Measurements from ENCODE around the gene FBXO42.

FBXO42 gene

GRCh38 chr1:16324456-16324890, 27.8 kb downstream of the FBXO42 start:
- H3K36me3 ChIP-seq: peaks cover 2% of the 10 kb centered on the region; the same call in 1 of the 2 replicates
- TF ChIP-seq, protein P1, sequence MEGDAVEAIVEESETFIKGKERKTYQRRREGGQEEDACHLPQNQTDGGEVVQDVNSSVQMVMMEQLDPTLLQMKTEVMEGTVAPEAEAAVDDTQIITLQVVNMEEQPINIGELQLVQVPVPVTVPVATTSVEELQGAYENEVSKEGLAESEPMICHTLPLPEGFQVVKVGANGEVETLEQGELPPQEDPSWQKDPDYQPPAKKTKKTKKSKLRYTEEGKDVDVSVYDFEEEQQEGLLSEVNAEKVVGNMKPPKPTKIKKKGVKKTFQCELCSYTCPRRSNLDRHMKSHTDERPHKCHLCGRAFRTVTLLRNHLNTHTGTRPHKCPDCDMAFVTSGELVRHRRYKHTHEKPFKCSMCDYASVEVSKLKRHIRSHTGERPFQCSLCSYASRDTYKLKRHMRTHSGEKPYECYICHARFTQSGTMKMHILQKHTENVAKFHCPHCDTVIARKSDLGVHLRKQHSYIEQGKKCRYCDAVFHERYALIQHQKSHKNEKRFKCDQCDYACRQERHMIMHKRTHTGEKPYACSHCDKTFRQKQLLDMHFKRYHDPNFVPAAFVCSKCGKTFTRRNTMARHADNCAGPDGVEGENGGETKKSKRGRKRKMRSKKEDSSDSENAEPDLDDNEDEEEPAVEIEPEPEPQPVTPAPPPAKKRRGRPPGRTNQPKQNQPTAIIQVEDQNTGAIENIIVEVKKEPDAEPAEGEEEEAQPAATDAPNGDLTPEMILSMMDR (IDR thresholded peaks at IDR 0.05; ENCODE audit: low read depth, low read length): no peak
- no peak for DNase-seq

GRCh38 chr1:16321176-16321867, 31.0 kb downstream of the FBXO42 start:
- Histone ChIP-seq H3K27ac (no peak overlapping the region), H3K27me3 (ENCODE audit: insufficient read depth, low read depth, severe bottlenecking) (no peaks in the 10 kb centered on the region), H3K9me3 (ENCODE audit: severe bottlenecking) (no peaks in the 10 kb centered on the region), H3K36me3 (peaks cover 2% of the 10 kb centered on the region; the same call in 1 of the 2 replicates), H3K4me3 (ENCODE audit: low read depth, low read length) (no peak overlapping the region)
- TF ChIP-seq, protein P1 (IDR thresholded peaks at IDR 0.05; ENCODE audit: low read depth, low read length): no peak
- no peak for DNase-seq

More at GRCh38 chr1:16324456-16324890, 27.8 kb downstream of the FBXO42 start:
- Histone ChIP-seq H3K27ac (no peak overlapping the region), H3K4me3 (ENCODE audit: low read depth, low read length) (no peak overlapping the region), H3K9me3 (ENCODE audit: severe bottlenecking) (no peaks in the 10 kb centered on the region), H3K27me3 (ENCODE audit: insufficient read depth, low read depth, severe bottlenecking) (no peaks in the 10 kb centered on the region)

DNA sequence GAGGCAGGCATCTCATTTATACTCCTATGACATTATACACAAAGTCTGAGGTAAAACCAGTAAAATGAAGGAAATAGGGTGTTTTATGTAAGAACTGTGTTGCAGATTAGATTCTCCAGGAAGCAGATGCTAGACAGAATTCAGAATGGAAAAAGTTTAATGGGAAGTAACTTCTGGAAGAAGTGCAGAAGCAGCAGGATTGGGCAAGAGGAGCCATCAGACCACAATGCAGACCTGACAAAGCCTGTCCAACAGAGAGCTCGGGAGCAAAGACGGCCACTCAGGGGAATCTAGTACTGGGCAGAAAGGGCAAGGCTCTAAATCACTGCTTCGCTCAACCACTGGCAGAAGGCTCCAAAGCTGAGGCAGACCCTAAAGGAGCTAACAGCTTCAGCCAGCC, 33.7 kb downstream of the FBXO42 start:
- TF ChIP-seq, protein P1 (IDR thresholded peaks at IDR 0.05; ENCODE audit: low read depth, low read length): no peak
- Histone ChIP-seq H3K4me3 (ENCODE audit: low read depth, low read length) (no peak overlapping the region), H3K27me3 (ENCODE audit: insufficient read depth, low read depth, severe bottlenecking) (no peaks in the 10 kb centered on the region)

GRCh38 chr1:16315437-16315836, 36.8 kb downstream of the FBXO42 start:
- Histone ChIP-seq H3K27me3 (ENCODE audit: insufficient read depth, low read depth, severe bottlenecking) (no peaks in the 10 kb centered on the region), H3K36me3 (peaks cover 35% of the 10 kb centered on the region), H3K4me3 (ENCODE audit: low read depth, low read length) (no peak overlapping the region), H3K27ac (no peak overlapping the region), H3K9me3 (ENCODE audit: severe bottlenecking) (no peaks in the 10 kb centered on the region)
- TF ChIP-seq, protein P1 (IDR thresholded peaks at IDR 0.05; ENCODE audit: low read depth, low read length): no peak
- DNase-seq: no peak

More for the DNA sequence above, 33.7 kb downstream of the FBXO42 start:
- no peaks in the 10 kb centered on the region for H3K9me3 ChIP-seq (ENCODE audit: severe bottlenecking)
- DNase-seq: no peak
- peaks cover 15% of the 10 kb centered on the region for H3K36me3 ChIP-seq
- H3K27ac ChIP-seq: no peak overlapping the region

- Histone ChIP-seq H3K4me3 (ENCODE audit: low read depth, low read length) (no peak overlapping the region), H3K9me3 (ENCODE audit: severe bottlenecking) (no peaks in the 10 kb centered on the region), H3K27ac (no peak overlapping the region), H3K36me3 (peaks cover 68% of the 10 kb centered on the region), H3K27me3 (ENCODE audit: insufficient read depth, low read depth, severe bottlenecking) (no peaks in the 10 kb centered on the region)
- no peak for DNase-seq
- TF ChIP-seq, protein P1 (IDR thresholded peaks at IDR 0.05; ENCODE audit: low read depth, low read length): no peak
These were observed 45.1 kb downstream of the FBXO42 start for GRCh38 chr1:16307222-16307621.

All from WERI-Rb-1 (cell line).